NOMO-1 (cell line): ENCODE data around the gene MFAP5.
"Not testable (repeated sequence)": the region's sequence is repeated elsewhere in the genome, so short reads cannot be mapped to it uniquely, and the experiment has no call there.

Source experiments
- DNase-seq, 2 experiments: peaks; one replicate each; lab custom pipeline; 2025; ENCODE audit not compliant: unreplicated experiment in 2 of 2; lab: John Stamatoyannopoulos, UW

MFAP5 gene

DNA sequence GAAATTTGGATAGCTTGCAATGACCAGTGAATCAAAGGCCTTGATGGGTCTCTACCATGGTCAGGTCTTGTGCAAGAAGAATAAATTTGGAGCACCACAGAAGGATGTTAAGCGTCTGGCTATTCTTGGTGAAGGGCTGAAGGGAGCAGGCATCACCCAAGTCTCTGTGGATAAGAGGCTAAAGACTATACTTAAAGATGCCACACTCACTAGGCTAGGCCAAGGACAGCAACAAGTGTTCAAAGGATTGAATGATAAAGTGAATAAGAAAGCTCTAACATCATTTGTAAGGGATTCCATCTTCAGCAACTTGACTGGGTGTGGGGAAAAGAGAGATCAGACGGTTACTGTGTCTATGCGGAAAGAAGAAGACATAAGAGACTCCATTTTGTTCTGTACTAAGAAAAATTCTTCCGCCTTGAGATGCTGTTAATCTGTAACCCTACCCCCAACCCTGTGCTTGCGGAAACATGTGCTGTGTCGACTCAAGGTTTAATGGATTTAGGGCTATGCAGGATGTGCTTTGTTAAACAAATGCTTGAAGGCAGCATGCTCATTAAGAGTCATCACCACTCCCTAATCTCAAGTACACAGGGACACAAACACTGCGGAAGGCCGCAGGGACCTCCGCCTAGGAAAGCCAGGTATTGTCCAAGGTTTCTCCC lies 27.2 kb downstream of the MFAP5 start:
- DNase-seq: not testable (repeated sequence)

DNA sequence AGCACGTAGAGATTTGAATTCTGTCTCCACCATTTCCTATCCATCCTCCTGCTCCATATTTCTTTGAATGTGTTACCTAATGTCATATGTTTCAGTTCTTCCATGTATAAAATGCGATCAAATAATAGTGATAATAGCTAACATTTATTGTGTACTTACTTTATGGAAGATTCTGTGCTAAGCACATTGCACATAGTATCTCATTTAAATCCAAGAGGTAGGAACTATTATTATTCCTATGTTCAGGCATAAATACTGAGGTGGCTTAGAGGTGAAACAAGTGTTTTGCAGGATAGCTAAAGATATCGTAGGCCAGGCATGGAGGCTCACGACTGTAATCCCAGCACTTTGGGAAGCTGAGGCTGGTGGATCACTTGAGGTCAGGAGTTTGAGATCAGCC lies 32.5 kb downstream of the MFAP5 start:
- no peak for DNase-seq

DNA sequence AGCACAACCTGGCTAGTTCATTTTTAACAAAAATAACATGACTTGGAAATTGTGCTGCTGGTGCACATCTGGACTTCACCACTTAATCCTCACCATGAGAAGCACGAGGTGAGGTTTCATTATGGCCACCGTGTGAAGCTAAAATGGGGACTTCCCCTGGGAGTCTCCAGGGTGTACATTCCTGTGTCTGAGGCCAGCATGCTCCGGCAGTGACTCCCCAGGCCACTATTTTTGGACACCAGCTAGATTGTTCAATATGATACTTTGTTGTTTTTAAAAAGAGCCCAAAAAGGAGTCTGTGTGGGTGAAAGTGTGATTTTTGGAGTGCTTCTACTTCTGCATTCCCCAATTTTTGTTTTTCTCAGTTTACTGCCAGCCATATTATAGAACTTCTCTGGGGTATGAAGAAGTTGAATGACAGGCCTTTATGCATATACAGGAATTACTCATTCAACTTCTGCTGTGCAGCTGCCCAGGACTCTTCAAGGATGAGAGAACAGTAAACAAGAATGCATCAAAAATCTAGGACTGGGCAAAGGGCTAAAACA lies 33.1 kb downstream of the MFAP5 start:
- DNase-seq: no peak

DNA sequence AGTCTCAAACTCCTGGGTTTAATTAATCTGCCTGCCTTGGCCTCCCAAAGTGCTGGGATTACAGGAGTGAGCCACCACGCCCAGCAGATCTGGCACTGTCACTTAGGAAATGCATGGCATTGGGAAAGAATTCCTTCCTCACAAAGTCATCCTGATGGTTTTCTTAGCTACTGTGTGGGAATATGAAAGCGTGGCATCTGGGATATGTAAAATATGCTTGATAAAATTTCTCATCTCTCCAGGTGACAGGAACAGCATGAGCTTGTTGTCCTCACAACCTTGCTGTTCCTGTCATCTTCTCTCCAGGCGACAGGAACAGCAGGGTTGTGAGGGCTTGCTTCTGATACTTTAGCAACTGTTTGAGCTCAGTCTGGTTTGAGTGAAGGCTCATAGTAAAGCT lies 33.9 kb downstream of the MFAP5 start:
- DNase-seq: no peak

DNA sequence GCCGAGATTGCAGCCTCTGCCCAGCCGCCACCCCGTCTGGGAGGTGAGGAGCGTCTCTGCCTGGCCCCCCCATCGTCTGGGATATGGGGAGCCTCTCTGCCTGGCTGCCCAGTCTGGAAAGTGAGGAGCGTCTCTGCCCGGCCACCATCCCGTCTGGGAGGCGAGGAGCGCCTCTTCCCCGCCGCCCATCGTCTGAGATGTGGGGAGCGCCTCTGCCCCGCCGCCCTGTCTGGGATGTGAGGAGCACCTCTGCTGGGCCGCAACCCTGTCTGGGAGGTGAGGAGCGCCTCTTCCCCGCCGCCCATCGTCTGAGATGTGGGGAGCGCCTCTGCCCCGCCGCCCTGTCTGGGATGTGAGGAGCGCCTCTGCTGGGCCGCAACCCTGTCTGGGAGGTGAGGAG lies 37.9 kb downstream of the MFAP5 start:
- not testable (repeated sequence) for DNase-seq

DNA sequence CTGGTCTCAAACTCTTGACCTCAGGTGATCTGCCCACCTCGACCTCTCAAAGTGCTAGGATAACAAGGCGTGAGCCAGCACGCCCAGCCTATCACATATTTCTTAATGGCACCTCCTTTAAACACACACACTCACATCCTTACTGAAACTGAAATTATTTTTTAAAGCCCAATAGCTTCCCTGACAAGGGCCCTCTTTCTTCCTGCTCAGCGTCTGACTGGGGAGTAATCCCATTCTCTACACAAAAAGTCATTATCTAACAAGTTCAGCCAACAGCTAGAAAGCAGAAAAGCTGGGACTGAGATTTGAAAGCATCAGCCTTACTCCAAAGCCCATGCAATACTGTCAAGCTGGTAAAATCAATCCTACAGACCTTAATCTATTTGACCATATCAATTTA lies 40.0 kb downstream of the MFAP5 start:
- DNase-seq: no peak

DNA sequence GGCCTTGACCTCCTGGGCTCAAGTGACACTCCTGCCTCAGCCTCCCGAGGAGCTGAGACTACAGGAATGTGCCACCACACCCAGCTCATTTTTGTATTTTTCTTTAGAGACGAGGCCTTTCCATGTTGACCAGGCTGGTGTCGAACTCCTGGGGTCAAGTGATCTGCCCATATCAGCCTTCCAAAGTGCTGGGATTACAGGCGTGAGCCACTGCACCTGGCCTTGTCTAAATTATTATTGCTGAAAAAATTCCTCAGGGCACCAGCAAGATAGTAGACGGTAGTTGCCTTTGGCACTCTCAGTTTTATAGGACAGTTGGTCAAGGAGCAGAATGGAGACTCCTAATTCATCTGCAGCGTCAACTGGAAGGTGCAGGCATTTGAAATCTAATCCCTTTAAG lies 47.4 kb downstream of the MFAP5 start:
- no peak for DNase-seq

DNA sequence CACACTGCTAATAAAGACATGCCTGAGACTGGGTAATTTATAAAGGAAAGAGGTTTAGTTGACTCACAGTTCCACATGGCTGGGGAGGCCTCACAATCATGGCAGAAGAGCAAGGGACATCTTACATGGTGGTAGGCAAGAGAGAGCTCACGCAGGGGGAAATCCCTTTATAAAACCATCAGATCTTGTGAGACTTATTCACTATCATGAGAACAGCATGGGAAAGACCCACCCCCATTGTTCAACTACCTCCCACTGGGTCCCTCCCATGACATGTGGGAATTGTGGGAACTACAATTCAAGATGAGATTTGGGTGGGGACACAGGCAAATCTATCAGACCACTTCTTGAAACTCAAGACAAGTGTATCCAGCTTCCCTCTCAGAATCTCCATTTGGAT lies 48.7 kb downstream of the MFAP5 start:
- not testable (repeated sequence) for DNase-seq

DNA sequence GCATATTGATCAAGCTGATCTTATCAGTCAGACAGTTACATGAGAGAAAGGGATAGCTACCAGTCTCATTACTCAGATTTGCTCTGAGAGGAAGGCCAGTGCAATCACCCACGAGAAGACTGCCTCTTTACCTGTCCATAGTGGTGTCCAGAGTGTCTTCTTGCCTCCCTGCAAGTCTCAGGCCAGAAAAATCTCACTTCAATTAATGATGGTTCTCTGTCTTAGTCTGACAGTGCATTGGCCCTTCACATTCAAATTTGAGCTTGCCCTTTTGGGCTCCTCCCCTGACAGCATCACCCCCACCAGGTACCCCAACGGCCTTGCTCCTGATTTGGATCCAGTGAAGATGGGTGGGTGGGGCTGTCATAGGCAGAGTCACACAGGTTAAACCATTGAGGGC lies 50.0 kb downstream of the MFAP5 start, which contains the start of gene AICDA:
TSS of gene AICDA (minus strand) at position 231 of the 400 bp plus-strand sequence. CDS start at position 139, 92 bp downstream.
- DNase-seq: no peak

DNA sequence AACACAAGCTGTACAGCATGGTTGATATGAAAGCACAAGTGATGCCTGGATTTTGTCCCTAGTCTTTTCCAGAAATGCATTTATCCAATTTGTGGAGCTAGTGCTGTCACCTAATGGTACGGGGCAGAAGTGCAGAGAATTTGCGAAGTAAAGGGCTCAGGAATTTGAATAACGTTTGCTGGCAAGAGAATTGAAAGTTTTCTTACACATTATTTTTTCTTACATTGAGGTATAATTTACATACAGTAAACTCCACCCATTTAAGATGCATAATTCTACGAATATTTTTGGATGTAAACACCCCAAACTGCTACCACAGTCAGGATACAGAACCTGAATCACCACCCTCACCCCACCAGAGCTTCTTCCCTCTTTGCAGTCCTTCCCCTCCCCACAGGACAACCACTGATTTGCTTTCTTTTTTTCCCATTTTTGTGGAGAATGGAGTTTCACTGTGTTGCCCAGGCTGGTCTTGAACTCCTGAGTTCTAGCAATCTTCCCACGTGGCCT lies 53.5 kb downstream of the MFAP5 start:
- peak; percentile 26 to 34 for DNase-seq

DNA sequence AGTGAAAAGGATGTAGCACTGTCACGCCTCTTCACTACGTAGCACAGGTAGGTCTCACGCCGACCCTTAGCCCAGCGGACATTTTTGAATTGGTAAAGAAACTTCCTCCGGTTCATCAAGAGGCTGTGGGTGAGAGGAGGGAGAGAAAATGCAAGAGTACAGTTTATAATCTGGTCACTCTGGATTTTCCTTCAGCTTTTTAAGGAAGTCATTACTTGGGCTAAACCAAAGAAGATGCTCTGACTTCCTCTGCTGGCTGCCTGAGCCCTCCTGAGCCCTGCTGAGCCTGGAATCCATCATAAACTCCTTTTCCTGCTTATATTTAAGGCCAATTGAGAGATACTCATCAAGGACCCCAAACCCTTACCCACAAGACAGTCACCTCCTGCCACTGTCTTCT lies 55.7 kb downstream of the MFAP5 start:
- peak in 1 of 2 experiments; percentile 2 for DNase-seq

DNA sequence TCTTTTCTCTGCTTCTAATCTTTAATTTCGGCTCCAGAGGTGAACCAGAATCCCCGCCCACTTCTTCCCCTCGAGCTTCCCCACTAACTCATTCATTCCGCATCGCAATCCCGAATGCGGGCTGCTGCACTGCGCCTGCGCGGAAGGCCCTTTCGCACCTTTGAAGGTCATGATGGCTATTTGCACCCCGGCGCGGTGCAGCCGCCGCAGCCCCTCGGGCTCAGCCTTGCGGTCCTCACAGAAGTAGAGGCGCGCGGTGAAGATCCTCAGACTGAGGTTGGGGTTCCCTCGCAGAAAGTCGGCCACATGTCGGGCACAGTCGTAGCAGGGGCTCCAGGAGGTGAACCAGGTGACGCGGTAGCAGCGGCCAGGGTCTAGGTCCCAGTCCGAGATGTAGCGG lies 57.6 kb downstream of the MFAP5 start:
- DNase-seq: no peak

DNA sequence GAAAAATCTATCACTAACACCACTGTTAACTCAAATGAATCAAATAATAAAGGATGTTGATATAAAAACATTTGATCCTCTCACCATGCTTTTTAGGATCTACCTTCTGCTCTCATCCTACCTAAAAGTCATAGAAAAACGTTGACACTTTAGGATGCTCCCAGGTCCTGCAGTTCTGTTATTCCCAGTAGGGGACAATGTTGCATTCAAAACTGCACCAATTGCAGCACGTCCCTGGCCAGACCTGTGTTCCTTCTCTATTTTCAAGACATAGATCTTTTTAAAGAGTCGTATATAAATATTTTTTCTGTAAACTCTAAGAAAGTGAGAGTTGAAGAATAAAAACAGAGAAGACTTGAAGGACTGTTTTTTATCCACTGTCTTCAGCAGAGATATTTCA lies 58.8 kb downstream of the MFAP5 start:
- DNase-seq: no peak

DNA sequence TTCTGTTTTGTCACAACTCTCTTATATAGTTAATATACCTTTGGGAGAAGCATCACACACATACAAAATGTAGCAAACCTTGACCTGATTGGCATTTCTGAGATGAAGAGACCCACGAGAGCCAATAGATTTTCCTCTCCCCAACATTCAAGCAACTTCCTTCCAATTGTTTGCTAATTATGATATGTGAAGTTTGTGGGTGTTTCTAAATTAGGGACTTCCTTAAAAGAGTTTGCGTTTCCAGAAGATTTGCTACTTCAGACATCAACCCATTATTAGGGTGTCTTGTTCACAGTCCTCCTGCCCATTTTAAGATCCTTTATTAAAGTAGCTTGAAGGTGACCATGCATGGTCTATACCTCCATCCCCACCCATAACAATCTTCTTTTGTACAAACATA lies 59.3 kb downstream of the MFAP5 start:
- peak in 1 of 2 experiments; percentile 30 for DNase-seq

DNA sequence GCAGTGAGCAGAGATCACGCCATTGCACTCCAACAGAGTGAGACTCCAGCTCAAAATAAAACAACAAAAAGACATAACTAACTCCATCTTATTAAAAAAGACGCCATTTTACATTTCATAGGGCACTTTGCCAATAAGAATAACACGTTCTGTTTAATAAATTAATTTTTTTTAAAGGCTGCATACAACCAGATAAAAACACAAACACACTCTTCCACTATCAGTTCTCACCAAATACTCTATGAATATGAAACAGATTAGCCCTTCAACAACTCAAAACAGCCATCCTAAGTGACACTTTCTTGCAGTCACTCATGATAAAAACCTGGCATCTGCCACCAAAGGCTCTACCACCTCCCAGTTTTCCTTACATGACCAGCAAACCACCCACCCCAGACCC lies 66.1 kb downstream of the MFAP5 start:
- DNase-seq: no peak
